ENCODE measurements around the gene TUBB.

The TUBB gene

GRCh38 chr6:30766461-30767157 is 46.5 kb downstream of the TUBB start:
- Histone ChIP-seq H3K36me3 (ENCODE audit: insufficient read depth, low read length) (no peaks in the 10 kb centered on the region), H3K79me2 (ENCODE audit: insufficient read depth, low read length) (no peaks in the 10 kb centered on the region)
- TF ChIP-seq CTCF (conservative IDR thresholded peaks at IDR 0.05; ENCODE audit: low read length) (no peak), EZH2phosphoT487 (IDR thresholded peaks at IDR 0.05; ENCODE audit: borderline replicate concordance) (no peak)

GRCh38 chr6:30767158-30767943 is 47.2 kb downstream of the TUBB start:
- Histone ChIP-seq H4K20me1 (ENCODE audit: insufficient read depth, low read length, poor library complexity, severe bottlenecking) (no peaks in the 10 kb centered on the region), H3K4me2 (ENCODE audit: low read depth, low read length, poor library complexity, severe bottlenecking) (no peak overlapping the region), H3K9ac (ENCODE audit: low read depth, low read length, poor library complexity, severe bottlenecking) (no peak overlapping the region), H3K79me2 (ENCODE audit: insufficient read depth, low read length) (no peaks in the 10 kb centered on the region), H3K9me2 (replicated peaks; ENCODE audit: low read depth, low read length) (no peaks in the 10 kb centered on the region), H3K36me3 (ENCODE audit: insufficient read depth, low read length) (no peaks in the 10 kb centered on the region), H3K4me3 (ENCODE audit: low read length, poor library complexity, severe bottlenecking) (no peak overlapping the region), H3K27me3 (ENCODE audit: insufficient read depth, low read length, poor library complexity, severe bottlenecking) (no peaks in the 10 kb centered on the region), H3K4me1 (ENCODE audit: insufficient read depth, low read length, poor library complexity, severe bottlenecking) (peaks cover 31% of the 10 kb centered on the region), H2AFZ (ENCODE audit: low read length) (no peak overlapping the region), H3K9me3 (ENCODE audit: insufficient read depth, low read depth, low read length) (no peaks in the 10 kb centered on the region), H3F3A (ENCODE audit: low read depth) (no peaks in the 10 kb centered on the region)
- TF ChIP-seq CTCF (conservative IDR thresholded peaks at IDR 0.05; ENCODE audit: low read length) (no peak), EZH2phosphoT487 (IDR thresholded peaks at IDR 0.05; ENCODE audit: borderline replicate concordance) (no peak)

More at GRCh38 chr6:30766461-30767157, 46.5 kb downstream of the TUBB start:
- no peaks in the 10 kb centered on the region for H3K9me2 ChIP-seq (replicated peaks; ENCODE audit: low read depth, low read length)
- H4K20me1 ChIP-seq (ENCODE audit: insufficient read depth, low read length, poor library complexity, severe bottlenecking): no peaks in the 10 kb centered on the region
- no peak overlapping the region for H3K4me3 ChIP-seq (ENCODE audit: low read length, poor library complexity, severe bottlenecking)
- no peaks in the 10 kb centered on the region for H3K27me3 ChIP-seq (ENCODE audit: insufficient read depth, low read length, poor library complexity, severe bottlenecking)
- no peak overlapping the region for H2AFZ ChIP-seq (ENCODE audit: low read length)
- peaks cover 31% of the 10 kb centered on the region for H3K4me1 ChIP-seq (ENCODE audit: insufficient read depth, low read length, poor library complexity, severe bottlenecking)
- H3K4me2 ChIP-seq (ENCODE audit: low read depth, low read length, poor library complexity, severe bottlenecking): no peak overlapping the region
- no peaks in the 10 kb centered on the region for H3K9me3 ChIP-seq (ENCODE audit: insufficient read depth, low read depth, low read length)
- no peak overlapping the region for H3K9ac ChIP-seq (ENCODE audit: low read depth, low read length, poor library complexity, severe bottlenecking)
- H3F3A ChIP-seq (ENCODE audit: low read depth): no peaks in the 10 kb centered on the region

GRCh38 chr6:30767944-30768301 is 47.8 kb downstream of the TUBB start:
- Histone ChIP-seq H4K20me1 (ENCODE audit: insufficient read depth, low read length, poor library complexity, severe bottlenecking) (no peaks in the 10 kb centered on the region), H3K9me2 (replicated peaks; ENCODE audit: low read depth, low read length) (no peaks in the 10 kb centered on the region), H2AFZ (ENCODE audit: low read length) (no peak overlapping the region), H3K36me3 (ENCODE audit: insufficient read depth, low read length) (no peaks in the 10 kb centered on the region), H3K4me3 (ENCODE audit: low read length, poor library complexity, severe bottlenecking) (no peak overlapping the region), H3K27me3 (ENCODE audit: insufficient read depth, low read length, poor library complexity, severe bottlenecking) (no peaks in the 10 kb centered on the region), H3K4me2 (ENCODE audit: low read depth, low read length, poor library complexity, severe bottlenecking) (no peak overlapping the region), H3K79me2 (ENCODE audit: insufficient read depth, low read length) (no peaks in the 10 kb centered on the region), H3K4me1 (ENCODE audit: insufficient read depth, low read length, poor library complexity, severe bottlenecking) (peaks cover 31% of the 10 kb centered on the region), H3K9me3 (ENCODE audit: insufficient read depth, low read depth, low read length) (no peaks in the 10 kb centered on the region), H3K9ac (ENCODE audit: low read depth, low read length, poor library complexity, severe bottlenecking) (no peak overlapping the region), H3F3A (ENCODE audit: low read depth) (no peaks in the 10 kb centered on the region)
- no peak for TF ChIP-seq EZH2phosphoT487 (IDR thresholded peaks at IDR 0.05; ENCODE audit: borderline replicate concordance)

Measured in Loucy (cell line).